NK-92 (cell line): ENCODE results near the gene STPG1.

Experiments used
- DNase-seq: peaks from one replicate; lab custom pipeline; 2025; ENCODE audit not compliant: unreplicated experiment; lab: John Stamatoyannopoulos, UW

STPG1 gene

DNA sequence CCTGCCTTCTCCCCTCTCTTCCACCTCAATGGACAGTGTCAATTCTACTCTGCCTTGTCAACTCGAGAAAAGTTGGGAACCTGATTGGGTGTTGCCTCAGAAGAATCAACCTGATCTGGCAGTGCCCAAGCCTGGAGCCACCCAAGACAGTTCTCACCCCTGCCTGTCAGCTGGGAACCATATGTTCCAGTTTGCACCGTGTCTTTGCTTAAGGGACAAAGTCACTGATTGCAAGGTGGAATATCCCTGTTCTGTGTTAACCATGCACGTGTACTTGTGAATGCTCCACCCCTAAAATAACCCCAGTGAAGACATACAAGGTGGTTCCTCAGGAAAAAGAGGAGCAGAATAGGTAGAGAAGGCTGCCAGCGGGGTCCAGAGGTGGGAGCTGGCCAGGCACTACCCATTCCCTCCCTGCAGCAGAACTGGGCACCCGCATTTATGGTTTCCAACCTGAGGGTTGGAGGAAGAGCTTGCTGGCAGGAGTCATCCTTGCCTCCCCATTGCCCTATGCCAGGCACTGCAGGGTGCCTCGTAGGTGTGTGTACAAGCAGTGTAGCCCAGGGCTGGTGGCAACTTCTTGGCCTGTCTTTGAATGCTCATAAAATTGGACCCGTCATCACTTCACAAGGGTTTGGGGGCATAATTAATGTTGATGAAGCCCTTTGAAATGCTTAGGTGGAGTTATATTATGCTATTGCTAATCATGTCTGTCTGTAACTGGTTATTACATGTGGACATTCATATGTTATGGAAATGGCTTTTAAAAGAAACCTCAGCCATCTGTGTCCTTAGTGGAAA is 13.4 kb upstream of the STPG1 start:
- no peak for DNase-seq

DNA sequence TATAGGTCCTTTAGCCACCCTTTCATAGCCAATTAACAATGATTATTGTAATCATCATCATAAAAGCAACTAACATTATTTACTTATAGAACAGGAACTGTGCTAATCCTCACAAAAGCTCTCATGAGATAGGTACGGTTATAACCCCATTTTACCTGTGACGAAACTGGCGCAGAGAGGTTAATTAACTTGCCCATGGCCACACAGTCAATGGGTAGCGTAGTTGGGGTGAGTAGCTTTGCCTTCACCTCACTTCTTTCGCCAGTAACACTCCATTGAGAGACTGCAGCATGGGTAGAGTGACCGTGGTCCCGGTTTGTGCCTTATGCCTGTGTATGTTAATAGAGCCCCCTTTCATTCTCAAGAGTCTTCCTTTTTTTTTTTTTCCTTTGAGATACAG is 12.3 kb upstream of the STPG1 start:
- DNase-seq = no peak

DNA sequence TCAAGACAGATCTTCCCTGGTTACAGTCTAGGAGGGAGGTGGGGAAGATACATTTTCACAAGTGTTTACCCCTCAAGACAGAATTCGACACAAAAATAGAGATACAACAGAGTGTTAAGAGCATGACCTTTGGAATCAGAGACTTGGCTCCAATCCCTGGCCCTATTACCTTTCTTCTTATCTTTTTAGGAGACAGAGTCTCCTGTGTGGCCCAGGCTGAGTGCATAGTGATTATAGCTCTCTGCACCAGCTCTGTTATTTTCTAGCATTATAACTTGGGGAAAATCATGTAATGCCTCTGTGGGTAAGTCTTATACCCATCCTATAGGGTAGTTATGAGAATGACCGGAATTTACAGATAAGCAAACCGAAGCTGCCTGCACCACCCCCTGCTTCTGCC is 11.9 kb upstream of the STPG1 start:
- no peak for DNase-seq

DNA sequence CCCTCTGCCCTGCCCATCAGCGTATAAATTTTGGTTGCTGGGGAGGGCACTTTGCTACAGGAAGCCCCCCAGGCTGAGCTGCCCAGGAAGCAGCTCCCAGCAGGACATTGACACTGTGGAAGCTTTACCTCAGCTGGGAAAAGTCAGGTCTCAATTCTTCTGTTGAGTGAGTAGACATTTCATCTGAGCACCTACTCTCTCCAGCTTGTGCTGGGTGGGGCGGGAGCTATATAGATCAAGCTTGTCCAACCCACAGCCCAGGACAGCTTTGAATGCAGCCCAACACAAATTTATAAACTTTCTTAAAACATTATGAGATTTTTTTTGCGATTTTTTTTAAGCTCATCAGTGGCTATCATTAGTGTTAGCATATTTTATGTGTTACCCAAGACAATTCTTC is 11.4 kb upstream of the STPG1 start:
- DNase-seq = no peak

DNA sequence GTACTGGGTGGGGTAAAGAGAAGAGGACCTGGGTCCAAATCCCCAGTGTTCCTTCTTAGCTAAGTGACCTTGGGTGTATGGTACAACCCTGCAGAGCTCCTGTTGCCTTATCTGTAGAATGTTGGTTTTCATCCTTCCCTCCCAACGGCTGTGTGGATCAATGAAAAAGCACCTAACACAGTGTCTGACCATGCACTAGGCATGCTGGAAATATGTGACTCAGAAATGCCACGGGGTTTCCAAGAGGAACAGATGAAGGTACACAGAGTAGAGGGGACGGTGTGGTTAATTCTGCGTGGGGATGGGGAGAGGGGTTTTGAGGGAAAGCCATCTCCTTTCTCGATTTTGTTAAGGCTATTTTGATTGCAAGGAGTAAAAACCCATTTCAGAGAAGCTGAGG is 10.6 kb upstream of the STPG1 start:
- DNase-seq = no peak

DNA sequence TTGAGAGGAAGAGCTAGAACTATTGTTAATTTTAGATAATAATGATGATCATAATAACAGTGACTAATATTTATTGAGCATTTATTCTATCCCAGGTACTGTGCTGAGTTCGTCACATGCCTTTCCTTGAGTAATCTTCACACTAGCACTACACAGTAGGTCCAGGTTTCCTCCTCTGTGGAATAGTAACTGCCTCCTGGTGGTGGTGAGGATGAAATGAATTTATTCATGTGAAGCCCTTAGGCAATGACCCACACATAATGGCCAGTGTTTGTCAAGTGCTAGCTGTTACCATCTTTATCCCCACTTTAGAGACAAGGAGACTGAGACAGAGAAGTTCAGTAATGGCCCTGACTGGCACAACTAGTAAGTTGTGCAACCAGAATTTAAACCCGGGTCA is 7.9 kb upstream of the STPG1 start:
- DNase-seq = no peak

DNA sequence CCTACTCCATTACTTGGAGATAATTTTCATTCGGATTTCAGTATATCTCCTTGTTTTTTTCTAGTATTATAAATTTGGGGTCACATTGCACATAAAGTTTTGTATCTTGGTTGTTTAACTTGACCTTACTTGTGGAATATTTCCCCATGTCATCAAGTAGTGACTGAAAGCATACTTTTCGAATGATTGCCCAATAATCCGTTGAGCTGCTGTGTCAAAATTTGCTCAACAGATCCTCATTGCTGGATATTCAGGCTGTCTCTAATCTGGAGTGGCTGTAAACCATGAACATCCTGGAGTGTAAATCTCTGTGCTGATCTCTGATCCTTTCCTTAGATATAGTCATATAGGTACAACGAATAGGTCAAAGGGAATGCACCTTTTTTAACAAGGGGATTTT is 7.0 kb upstream of the STPG1 start:
- DNase-seq = no peak

DNA sequence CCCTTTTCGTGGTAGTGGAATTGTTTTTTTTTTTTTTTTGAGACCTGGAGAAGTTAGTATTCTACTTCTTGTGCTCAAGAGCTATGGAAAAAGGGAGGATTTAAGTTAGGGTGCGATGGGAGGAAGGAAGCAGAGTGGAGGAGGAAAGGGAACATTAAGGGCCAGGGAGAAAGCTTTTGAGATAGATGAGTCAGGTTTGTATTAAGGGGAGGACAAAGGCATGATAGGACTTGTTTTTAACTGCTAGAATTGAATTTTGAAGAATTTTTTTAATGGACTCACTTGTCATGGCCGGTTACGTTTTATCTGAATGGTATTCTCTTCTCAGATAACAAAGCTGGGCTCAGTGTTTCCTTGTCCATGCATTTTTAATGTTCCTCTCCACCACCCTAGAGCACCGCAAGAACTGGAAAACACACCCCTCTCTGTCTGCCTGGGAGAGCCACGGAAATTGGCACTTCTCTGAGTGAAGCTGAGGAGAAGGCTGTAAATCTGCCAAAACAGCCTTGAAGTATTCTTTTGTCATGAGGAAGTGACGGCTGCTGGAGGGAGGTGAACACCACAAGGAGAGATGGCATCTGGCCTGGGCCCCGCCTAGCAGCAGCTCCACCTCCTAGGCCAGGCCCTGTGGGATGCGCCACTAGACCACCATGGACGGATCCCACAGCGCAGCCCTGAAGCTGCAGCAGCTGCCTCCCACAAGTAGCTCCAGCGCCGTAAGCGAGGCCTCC is 5.5 kb upstream of the STPG1 start:
- DNase-seq = no peak

DNA sequence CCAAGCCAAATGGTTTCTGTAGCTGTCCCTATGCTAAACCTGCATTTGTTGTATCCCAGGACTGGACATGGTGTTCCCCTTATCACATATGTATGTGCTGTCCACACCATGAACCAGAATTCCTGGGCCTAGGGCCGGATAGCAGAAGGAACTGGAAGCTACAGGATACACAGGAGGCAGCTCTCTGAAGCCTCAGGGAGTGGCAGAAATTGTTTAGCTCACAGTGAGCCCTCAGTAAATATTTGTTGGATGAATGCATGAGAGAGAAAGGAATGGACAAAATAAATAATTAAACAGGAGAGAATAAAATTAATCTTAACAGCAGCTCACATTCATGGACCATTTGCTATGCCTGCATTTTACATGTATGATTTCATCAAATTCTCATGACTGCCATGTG is 4.1 kb upstream of the STPG1 start:
- DNase-seq = no peak

DNA sequence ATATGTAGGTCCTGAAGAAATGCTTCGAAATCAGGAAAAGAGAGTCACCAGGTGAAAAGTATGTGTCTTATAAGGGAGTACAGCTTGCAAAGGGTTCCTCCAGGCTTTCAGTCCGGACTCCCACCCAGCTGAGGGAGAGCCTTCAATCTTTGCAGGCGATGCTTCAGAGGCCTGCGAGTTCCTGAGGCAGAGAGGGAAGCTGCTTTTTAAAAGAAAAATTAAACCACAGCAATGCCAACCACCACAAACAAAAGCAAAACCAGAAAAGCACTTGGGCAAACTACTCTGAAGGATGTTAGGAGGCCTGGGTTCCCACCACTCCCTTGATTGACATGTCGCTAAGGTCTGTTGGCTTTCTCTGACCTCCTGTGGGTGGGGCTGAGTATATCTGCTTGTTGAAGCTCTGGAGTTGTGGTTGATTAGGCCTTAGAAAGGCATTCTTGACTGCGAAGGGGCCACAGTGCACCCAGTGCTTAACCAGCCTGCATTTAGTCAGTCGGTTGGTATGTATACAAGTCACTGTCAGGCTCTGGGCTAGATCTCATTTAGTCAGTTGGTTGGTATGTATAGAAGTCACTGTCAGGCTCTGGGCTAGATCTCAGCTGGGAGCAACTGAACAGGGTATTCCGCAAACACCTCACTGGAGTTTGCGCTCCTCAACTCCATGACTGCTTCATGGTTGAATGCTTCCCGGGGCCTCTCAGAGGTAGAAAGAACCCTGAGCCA is 3.2 kb upstream of the STPG1 start:
- no peak for DNase-seq

DNA sequence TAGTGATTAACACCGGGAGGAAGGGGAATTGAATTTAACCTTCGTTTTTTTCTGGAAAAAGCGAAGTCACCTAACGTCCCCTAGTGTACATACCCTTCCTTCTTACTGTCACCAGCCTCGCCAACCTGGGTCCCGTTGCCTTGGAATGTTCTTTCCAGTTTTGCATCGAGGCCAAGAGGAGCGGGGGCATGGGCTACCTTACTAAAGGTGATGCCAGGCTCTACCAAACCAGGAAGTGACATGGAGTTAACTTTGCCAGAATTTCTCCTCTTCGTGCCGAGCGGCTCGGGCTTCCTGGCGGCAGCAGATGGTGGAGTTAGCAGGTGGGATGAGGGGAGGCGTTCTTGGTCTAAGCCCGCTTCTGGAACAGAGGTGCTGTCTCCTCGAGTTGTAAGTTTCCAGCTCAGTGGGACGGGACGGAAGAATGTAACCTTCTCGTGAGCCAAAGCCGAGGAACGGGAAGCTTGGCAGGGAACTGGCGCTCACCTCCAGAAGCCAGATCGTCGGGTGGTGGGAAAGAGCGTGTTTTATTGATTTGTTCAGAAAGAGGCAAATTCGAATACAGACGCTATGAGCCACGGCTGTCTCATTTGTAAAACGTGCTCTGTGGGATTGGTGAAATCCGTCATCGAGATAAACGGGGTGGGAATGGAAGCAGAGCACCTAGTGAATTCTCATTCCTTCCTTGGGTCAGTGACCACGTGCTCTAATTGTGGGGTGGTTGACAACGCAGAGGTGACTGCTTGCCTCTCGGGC is 2.5 kb upstream of the STPG1 start:
- DNase-seq = no peak

DNA sequence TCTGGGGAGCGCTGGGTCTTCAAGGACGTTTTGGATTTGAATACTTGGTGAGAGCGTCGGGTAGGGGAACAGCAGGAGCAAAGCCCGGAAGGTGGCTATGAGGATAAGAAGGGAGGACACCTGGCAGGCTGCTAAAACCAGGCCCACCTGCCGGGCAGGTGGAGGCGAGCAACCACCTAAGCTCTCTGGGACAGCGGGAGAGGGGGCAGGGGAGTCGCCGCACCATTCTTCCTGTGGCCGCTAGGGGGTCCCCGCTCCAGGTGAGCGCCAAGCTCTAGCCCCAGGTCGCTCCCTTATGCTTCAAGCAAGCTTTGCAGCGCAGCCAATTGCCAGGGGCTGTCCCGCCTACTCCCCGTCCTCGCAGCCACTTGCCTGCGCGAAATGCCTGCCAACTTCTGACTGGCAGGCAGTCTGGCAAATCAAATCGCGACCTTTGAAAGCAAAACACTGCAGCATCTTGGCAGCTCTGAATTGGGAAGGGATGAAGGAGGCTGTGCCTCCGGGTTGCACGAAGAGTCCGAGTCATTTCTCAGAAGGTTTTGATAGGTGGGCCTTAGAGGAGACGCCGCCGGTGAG is 1.8 kb upstream of the STPG1 start, which contains the start of gene NIPAL3:
Gene NIPAL3, plus strand, starts transcription at position 469 of the 576 bp plus-strand sequence. CDS start 3,746 bp downstream, outside the sequence.
- DNase-seq = peak; percentile 91

DNA sequence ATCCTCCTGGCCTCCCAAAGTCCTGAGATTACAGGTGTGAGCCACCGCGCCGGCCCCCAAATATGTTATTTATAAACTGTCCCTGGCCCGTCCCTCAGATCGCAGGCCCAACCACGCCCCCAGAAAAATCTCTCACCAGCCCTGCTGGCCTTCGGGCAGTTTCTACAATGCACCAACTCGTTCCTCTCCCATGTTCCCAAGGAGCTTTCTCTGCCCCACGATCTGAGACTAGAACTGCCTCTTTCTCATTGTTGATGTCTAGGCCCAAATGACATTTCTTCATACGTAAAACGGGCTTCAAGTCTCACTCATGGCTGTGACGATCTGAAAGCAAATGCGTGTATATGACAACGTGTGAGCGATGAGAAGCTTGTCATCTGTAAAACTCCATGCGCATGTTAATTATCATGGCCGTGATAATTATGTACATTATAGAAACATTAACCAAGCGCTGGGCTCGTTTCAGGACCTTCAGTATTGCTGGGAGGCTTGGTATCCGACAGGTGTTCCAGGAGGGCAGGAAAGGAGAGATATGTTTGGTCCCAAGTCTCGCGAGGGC is 1.3 kb upstream of the STPG1 start:
- no peak for DNase-seq

DNA sequence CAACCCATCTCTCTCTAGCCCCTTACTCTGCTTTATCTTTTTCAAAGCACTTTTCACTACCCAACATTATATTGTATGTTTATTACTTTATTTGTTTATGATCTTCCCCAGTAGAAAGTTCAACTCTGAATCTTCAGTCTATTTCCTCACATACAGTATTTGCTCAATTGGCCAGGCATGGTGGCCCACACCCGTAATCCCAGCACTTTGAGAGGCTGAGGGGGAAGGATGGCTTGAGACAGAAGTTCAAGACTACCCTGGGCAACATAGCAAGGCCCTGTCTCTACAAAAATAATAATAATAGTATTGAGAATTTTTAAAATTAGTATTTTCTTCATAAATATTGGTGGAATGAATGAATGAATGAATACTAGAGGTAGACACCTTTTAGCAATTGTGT is 1.2 kb downstream of the STPG1 start:
- DNase-seq = no peak

DNA sequence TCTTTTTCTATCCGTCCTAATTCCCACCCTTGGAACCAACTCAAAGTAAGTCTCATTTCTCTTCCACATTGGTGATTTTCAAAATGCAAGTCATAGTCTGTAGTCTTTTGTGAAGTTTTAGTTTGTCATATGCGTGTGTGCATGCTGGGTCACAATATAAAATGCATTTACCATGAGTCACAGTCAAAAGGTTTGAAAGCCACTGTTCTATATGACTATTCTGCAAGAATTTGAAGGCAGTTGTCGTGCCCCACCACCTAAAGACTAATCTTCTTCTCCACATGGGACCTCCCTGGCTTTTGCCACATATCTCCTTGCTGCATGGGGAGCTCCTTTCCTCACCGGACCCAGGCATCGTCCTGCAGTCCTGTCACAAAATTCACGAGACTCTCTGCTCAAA is 1.6 kb downstream of the STPG1 start:
- no peak for DNase-seq

DNA sequence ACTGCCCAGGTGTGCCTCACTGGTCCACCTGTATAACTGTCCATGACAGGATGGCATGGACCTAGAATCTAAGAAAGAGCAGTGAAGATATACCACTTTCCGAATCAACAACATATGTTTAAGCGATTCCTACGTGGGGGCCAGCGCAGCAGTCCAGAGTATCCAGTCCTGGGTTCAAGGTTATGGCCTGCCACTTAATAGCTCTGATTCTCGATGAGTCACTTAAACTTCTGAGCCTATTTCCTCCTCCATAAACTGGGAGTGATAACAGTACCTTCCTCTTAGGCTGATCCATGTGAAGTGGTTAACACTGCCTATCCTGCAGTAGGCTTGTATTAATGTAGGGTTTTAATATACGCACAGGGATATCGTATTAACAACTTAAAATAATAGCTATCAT is 2.8 kb downstream of the STPG1 start:
- no peak for DNase-seq

DNA sequence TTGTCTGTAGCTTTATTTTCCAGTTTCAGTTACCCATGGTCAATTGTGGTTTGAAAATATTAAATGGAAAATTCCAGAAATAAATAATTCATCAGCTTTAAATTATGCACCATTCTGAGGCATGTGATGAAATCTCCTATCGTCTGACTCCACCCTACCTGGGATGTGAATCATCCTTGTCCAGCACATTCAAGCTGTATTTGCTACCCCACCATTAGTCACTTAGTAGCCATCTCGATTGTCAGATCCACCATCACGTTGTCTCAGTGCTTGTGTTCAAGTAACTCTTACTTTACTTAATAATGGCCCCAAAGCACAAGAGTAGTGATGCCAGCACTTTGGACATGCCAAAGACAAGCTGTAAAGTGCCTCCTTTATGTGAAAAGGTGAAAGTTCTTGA is 4.0 kb downstream of the STPG1 start:
- no peak for DNase-seq

DNA sequence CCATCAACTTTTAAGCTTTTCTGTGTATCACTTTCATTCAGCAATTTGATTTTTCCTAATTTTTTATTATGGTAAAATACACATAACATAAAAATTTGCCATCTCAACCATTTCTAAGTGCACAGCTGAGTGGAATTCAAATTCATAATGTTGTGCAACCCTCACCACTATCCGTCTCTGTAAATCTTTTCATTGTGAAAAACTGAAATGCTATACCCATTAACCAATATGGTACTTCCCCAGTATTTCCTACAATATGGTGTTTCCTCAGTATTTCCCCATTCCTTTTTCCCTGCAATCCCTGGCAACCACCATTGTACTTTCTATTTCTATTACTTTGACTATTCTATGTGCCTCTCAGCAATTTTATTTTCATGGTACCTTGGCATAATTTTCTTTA is 6.8 kb downstream of the STPG1 start:
- no peak for DNase-seq

DNA sequence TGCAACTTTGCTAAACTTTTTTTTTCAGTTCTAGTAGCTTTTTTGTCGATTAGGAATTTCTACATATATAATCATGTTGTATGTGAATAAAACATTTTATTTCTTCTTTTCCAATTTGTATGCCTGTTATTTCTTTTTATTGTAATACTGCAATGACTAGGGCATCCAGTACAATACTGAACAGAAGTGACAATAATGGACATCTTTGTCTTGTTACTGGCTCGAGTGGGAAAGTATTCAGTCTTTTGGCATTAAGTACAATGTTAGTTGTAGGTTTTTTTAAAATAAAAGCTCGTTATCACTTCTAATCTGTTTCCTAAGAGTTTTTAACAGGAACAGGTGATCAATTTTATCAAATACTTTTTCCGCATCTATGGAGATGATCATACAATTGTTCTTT is 9.8 kb downstream of the STPG1 start:
- no peak for DNase-seq

DNA sequence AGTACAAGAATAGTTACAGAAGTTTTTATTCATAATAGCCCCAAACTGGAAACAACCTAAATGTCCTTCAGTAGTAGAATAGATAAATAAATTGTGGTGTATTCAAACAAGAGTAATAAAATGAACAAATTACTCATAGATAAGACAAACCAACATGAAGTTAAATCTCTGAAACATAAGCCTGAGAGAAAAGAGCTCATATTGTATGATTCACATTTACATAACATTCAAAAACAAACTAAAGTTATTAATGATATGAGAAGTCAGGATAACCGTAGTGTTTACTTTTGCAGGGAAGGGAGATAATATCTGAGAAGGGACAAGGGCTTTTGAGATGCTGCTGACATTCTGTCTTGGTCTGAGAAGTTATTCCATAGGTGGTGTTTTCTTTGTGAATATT is 13.5 kb downstream of the STPG1 start:
- no peak for DNase-seq

DNA sequence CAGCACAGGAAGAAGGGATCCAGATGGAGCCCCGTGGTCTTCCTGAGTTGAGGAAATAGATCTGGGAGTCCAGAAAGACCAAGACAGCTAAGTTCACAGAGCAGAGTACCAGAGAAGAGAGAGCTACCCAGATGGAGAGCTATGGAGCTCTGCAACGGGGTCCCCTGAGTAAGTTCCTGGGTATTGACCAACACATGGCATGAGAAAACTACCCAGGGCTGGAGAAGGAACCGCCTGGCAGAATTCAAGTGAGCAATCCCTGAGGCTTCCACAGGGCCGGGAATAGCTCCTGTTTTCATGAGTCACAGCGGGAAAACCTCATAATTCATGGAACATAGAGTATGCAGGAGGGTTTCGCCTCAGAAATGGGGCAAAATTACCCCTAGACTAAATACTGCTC is 19.7 kb downstream of the STPG1 start:
- DNase-seq = no peak
